Gastroesophageal sphincter (tissue), 4 donors: ENCODE measurements around the gene ACAP3. TPM values are rescaled to one million over a fixed set of nuclear protein-coding genes. Genes with fewer than 3 reads are reported as not detected.

Source experiments
- ATAC-seq: fragments of 150-250 bp; one replicate; pipeline ENCODE4 v1.9.1; 2016; ENCODE audit warnings: mild to moderate bottlenecking, moderate library complexity
- H3K27ac ChIP-seq, 4 donors: fragments of 200-600 bp; sonication (generic) in 3 of 4; 1 replicate in 3 of 4; 2 replicates in 1 of 4; pipeline ENCODE4 v1.5.1; 2016 to 2019
- H3K27me3 ChIP-seq: fragments of 200-600 bp; sonication (generic); one replicate; pipeline ENCODE4 v1.5.1; 2019
- H3K36me3 ChIP-seq, 2 donors: fragments of 200-600 bp; sonication (generic); one replicate each; pipeline ENCODE4 v1.5.1; 2019; ENCODE audit warnings: control low read depth in 1 of 2
- H3K4me1 ChIP-seq, 3 donors: fragments of 200-600 bp; sonication (generic); 1 replicate in 2 of 3; 2 replicates in 1 of 3; pipeline ENCODE4 v1.5.1; 2016 to 2019; ENCODE audit warnings: control low read depth in 2 of 3
- H3K4me3 ChIP-seq, 2 donors: fragments of 200-600 bp; sonication (generic); one replicate each; pipeline ENCODE4 v1.5.1; 2019; ENCODE audit warnings: mild to moderate bottlenecking in 1 of 2, moderate library complexity in 1 of 2
- H3K9me3 ChIP-seq, 3 donors: fragments of 200-600 bp; sonication (generic); one replicate each; pipeline ENCODE4 v1.5.1; 2017 to 2019; ENCODE audit warnings: control low read depth in 2 of 3
- EP300 ChIP-seq: sonication (generic); formaldehyde crosslinking; IDR thresholded peaks from one replicate; pipeline ENCODE4 v1.6.1; 2017; ENCODE audit warnings: antibody characterized with exemption, mild to moderate bottlenecking
- POLR2A ChIP-seq, 2 donors: fragments of 450-650 bp; IDR thresholded peaks; one replicate each; pipeline ENCODE4 v1.6.1; 2017; ENCODE audit warnings: antibody characterized with exemption in 2 of 2, mild to moderate bottlenecking in 2 of 2, moderate library complexity in 1 of 2
- POLR2AphosphoS5 ChIP-seq: sonication (generic); formaldehyde crosslinking; IDR thresholded peaks from one replicate; pipeline ENCODE4 v1.6.1; 2017; ENCODE audit warnings: antibody characterized with exemption
- WGBS, 2 donors: methylation state at CpG; one replicate each; pipeline ENCODE4 v1.1.5; 2018; ENCODE audit warnings: low coverage in 1 of 2; 5-methylcytosine and 5-hydroxymethylcytosine counted together
- total RNA-seq, 4 donors: library from RNA; depleted of rRNA; stranded (reverse); fragments of >200 nt; gene quantifications; one replicate each; pipeline ENCODE4 v1.1.0, GENCODE V29; 2016
- TF ChIP-seq, protein P1 (sequence below), 4 experiments: fragments of 200-600 bp in 2 of 4; fragments of 450-650 bp in 2 of 4; sonication (generic) in 1 of 4; IDR thresholded peaks; one replicate each; pipeline ENCODE4 v1.5.1; 2017 to 2019; ENCODE audit warnings: antibody characterized with exemption in 4 of 4, mild to moderate bottlenecking in 2 of 4, moderate library complexity in 2 of 4

The ACAP3 gene
- total RNA-seq, 4 donors from 2014 or later, result 35.6 to 74.7 (median 50.2) TPM

DNA sequence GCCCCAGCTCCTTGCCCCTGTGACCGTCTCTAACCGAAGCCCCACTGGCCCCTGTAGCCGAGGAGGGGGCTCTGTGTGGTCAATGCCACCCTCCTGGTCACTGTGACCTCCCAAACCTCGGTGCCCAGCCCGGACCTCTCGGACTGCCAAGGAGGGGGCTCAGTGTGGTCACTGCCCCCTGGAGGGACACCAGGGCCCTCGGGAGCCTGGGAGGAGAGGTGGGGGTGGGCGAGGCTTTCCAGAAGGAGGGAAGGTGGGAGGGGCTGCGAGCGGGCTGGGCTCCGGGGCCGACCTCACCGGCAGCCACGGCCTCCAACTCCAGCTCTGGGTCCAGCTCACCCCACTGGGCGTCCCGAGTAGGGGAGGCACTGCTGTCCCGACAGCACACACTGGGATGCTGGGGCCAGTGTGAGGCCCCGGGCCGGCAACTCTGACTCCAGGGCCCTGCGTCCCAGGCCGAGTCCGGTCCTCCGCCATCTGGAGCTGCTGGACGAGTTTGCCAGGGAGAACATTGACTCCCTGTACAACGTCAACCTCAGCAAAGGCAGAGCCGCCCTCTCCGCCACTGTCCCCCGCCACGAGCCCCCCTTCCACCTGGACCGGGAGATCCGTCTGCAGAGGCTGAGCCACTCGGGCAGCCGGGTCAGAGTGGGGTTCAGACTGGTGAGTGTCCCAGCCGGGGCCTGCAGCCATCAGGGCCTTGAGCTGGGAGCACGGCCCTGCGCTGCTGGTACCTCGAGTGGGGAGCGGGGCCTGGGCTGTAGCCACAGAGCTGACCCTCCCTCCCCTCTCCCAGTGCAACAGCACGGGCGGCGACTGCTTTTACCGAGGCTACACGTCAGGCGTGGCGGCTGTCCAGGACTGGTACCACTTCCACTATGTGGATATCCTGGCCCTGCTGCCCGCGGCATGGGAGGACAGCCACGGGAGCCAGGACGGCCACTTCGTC lies 21.1 kb downstream of the ACAP3 start:
- no peak overlapping the region for H3K4me3 ChIP-seq
- H3K27me3 ChIP-seq, result peaks cover 48% of the 10 kb centered on the region
- H3K4me1 ChIP-seq, result peaks cover 0 to 8% (median 0%) of the 10 kb centered on the region in 3 donors
- no peak for ATAC-seq
- no peaks in the 10 kb centered on the region for H3K36me3 ChIP-seq
- no peak overlapping the region for H3K27ac ChIP-seq
- TF ChIP-seq, protein P1, sequence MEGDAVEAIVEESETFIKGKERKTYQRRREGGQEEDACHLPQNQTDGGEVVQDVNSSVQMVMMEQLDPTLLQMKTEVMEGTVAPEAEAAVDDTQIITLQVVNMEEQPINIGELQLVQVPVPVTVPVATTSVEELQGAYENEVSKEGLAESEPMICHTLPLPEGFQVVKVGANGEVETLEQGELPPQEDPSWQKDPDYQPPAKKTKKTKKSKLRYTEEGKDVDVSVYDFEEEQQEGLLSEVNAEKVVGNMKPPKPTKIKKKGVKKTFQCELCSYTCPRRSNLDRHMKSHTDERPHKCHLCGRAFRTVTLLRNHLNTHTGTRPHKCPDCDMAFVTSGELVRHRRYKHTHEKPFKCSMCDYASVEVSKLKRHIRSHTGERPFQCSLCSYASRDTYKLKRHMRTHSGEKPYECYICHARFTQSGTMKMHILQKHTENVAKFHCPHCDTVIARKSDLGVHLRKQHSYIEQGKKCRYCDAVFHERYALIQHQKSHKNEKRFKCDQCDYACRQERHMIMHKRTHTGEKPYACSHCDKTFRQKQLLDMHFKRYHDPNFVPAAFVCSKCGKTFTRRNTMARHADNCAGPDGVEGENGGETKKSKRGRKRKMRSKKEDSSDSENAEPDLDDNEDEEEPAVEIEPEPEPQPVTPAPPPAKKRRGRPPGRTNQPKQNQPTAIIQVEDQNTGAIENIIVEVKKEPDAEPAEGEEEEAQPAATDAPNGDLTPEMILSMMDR (IDR thresholded peaks at IDR 0.05), result no peak
- TF ChIP-seq POLR2A (IDR thresholded peaks at IDR 0.05) (no peak), POLR2AphosphoS5 (no peak), EP300 (no peak)
- WGBS, 2 donors, result no CpG with 5 or more reads among the region's 50 CpGs
- H3K9me3 ChIP-seq, result no peaks in the 10 kb centered on the region

DNA sequence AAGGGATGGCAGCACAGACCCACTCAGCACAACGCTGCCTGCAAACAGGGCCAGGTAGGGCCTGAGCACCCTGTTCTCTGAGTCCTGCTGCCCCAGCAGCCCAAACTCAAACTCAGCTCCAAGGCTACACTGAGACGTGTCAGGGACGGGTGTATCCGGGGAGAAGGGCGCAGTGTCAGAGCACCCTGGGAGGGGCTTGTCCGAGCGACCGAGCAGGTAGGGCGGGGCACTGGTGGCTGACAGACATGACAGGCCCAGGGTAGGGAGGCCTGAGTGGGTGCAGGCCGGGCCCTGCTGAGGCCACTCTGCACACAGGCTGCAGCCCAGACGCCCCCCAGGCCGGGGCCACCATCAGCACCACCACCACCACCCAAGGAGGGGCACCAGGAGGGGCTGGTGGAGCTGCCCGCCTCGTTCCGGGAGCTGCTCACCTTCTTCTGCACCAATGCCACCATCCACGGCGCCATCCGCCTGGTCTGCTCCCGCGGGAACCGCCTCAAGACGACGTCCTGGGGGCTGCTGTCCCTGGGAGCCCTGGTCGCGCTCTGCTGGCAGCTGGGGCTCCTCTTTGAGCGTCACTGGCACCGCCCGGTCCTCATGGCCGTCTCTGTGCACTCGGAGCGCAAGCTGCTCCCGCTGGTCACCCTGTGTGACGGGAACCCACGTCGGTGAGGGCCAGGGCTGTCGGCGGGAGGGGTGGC lies 22.0 kb downstream of the ACAP3 start:
- Histone ChIP-seq H3K36me3 (no peaks in the 10 kb centered on the region), H3K27ac (no peak overlapping the region), H3K4me3 (no peak overlapping the region), H3K27me3 (peaks cover 48% of the 10 kb centered on the region), H3K9me3 (no peaks in the 10 kb centered on the region), H3K4me1 (peaks cover 0 to under 1% (median 0%) of the 10 kb centered on the region in 3 donors)
- TF ChIP-seq EP300 (no peak), POLR2AphosphoS5 (no peak)
- TF ChIP-seq, protein P1 (IDR thresholded peaks at IDR 0.05), result no peak
- no CpG with 5 or more reads among the region's 37 CpGs for WGBS, 2 donors
- no peak for ATAC-seq

DNA sequence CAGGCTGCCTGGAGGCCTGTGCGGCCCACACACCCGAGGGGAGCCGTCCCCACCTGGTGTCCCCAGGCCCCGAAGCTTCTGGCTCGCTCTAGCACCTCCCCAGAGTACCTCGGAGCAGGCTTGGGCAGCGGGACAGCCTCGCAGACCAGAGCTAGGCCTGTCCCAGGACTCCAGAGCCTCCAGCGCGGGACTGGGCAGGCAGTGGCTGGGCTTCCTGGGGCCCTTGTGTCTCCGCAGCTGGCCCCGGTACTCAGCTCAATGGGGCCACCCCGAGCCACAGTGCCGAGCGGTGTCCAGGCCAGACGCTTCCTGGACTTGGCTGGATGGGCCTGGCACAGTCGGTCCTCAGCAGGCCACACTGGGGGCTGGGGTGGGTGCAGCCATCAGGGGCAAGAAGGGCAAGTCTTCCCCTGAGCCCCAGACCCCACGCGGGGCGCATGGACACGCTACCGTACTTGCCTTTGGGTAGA lies 22.6 kb downstream of the ACAP3 start:
- WGBS, 2 donors, result no CpG with 5 or more reads among the region's 22 CpGs
- H3K4me3 ChIP-seq, result no peak overlapping the region
- H3K4me1 ChIP-seq, result no peaks in the 10 kb centered on the region
- no peaks in the 10 kb centered on the region for H3K9me3 ChIP-seq
- H3K27ac ChIP-seq, result no peak overlapping the region
- ATAC-seq, result no peak
- TF ChIP-seq EP300, result no peak
- TF ChIP-seq, protein P1 (IDR thresholded peaks at IDR 0.05), result no peak
- no peak for TF ChIP-seq POLR2AphosphoS5
- TF ChIP-seq POLR2A (IDR thresholded peaks at IDR 0.05), result no peak
- no peaks in the 10 kb centered on the region for H3K36me3 ChIP-seq
- peaks cover 48% of the 10 kb centered on the region for H3K27me3 ChIP-seq

DNA sequence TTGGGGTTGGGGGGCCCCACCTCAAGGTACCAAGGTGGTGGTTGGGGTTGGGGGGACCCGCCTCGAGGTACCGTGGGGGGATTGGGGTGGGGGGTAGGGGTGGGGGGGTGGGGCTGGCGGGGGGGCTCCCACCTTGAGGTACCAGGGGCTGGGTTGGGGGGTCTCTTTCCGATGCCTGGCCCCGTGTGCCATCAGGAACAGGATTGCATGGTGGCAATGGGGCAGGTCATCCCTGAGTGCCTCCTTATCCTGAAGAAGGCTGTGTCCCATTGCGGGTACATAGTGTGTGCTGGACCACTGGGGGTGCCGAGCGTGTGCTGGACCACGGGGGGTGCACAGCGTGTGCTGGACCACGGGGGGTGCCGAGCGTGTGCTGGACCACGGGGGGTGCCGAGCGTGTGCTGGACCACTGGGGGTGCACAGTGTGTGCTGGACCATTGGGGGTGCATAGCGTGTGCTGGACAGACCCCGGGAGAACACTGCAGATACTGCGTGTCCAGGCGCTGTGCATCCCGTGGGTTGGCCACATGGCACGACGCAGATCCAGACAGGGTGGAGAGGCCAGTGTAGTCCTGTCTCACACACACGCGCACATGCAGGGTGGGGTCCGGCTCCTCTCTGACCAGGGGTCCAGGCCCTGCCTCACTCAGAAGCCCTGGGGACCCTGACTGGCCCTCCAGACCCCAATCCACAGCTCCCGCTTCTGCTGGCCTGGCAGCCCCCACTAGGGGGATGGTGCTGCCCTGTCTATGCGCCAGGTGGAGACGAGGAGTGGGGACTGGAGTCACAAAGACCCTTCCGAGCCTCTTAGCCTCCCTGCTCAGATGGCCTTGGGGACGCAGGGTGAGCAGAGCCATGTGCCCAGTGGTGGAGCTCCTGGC lies 23.3 kb downstream of the ACAP3 start:
- no peak for ATAC-seq

More for the DNA sequence above, 23.3 kb downstream of the ACAP3 start:
- WGBS, 2 donors, result 73 to 80% methylated on average over 1 to 8 of the region's 32 CpGs
- Histone ChIP-seq H3K27ac (no peak overlapping the region), H3K36me3 (no peaks in the 10 kb centered on the region), H3K4me1 (no peaks in the 10 kb centered on the region), H3K9me3 (no peaks in the 10 kb centered on the region), H3K4me3 (no peak overlapping the region), H3K27me3 (peaks cover 48% of the 10 kb centered on the region)
- TF ChIP-seq, protein P1 (IDR thresholded peaks at IDR 0.05), result no peak
- no peak for TF ChIP-seq POLR2AphosphoS5
- no peak for TF ChIP-seq POLR2A (IDR thresholded peaks at IDR 0.05)
- TF ChIP-seq EP300, result no peak
